ENCODE data around the gene OTUD7B.
"Not testable (repeated sequence)": the region's sequence is repeated elsewhere in the genome, so short reads cannot be mapped to it uniquely, and the experiment has no call there.

The OTUD7B gene

GRCh38 chr1:150010393-150011115, at the start of gene OTUD7B:
Gene OTUD7B, minus strand, starts transcription at chr1:150010726. Its CDS starts 33,216 bp downstream, at chr1:149977510.
- no peak for FAIRE-seq

GRCh38 chr1:150060260-150060659, 49.7 kb upstream of the OTUD7B start:
- FAIRE-seq = no peak

GRCh38 chr1:150056407-150056806, 45.9 kb upstream of the OTUD7B start:
- no peak for FAIRE-seq

GRCh38 chr1:150055507-150055906, 45.0 kb upstream of the OTUD7B start:
- not testable (repeated sequence) for FAIRE-seq

GRCh38 chr1:150053926-150054325, 43.4 kb upstream of the OTUD7B start:
- FAIRE-seq = no peak

GRCh38 chr1:150051905-150052412, 41.4 kb upstream of the OTUD7B start:
- FAIRE-seq = not testable (repeated sequence)

- FAIRE-seq = no peak
These were observed 40.5 kb upstream of the OTUD7B start for GRCh38 chr1:150051089-150051373.

- FAIRE-seq = no peak
These were observed 39.4 kb upstream of the OTUD7B start for GRCh38 chr1:150049926-150050325.

- FAIRE-seq = no peak
These were observed 23.8 kb upstream of the OTUD7B start for GRCh38 chr1:150034336-150034735.

- FAIRE-seq = no peak
These were observed 17.8 kb upstream of the OTUD7B start for GRCh38 chr1:150028322-150028721.

- no peak for FAIRE-seq
These were observed 13.6 kb upstream of the OTUD7B start for GRCh38 chr1:150024156-150024555.

GRCh38 chr1:150022357-150022756, 11.8 kb upstream of the OTUD7B start:
- no peak for FAIRE-seq

GRCh38 chr1:150021191-150021694, 10.7 kb upstream of the OTUD7B start:
- FAIRE-seq = no peak

- no peak for FAIRE-seq
These were observed 10.2 kb upstream of the OTUD7B start for GRCh38 chr1:150020711-150021110.

GRCh38 chr1:150018165-150018564, 7.6 kb upstream of the OTUD7B start:
- no peak for FAIRE-seq

GRCh38 chr1:150017206-150017750, 6.8 kb upstream of the OTUD7B start:
- no peak for FAIRE-seq

- no peak for FAIRE-seq
These were observed 5.2 kb upstream of the OTUD7B start for GRCh38 chr1:150015651-150016131.

GRCh38 chr1:150012611-150013010, 2.1 kb upstream of the OTUD7B start:
- FAIRE-seq = no peak

GRCh38 chr1:150009604-150010392, 728 bp downstream of the OTUD7B start:
- FAIRE-seq = no peak

- no peak for FAIRE-seq
These were observed 1.8 kb downstream of the OTUD7B start for GRCh38 chr1:150008699-150009098.

GRCh38 chr1:150006881-150007421, 3.6 kb downstream of the OTUD7B start:
- no peak for FAIRE-seq

GRCh38 chr1:150005606-150006005, 4.9 kb downstream of the OTUD7B start:
- FAIRE-seq = no peak

- no peak for FAIRE-seq
These were observed 6.7 kb downstream of the OTUD7B start for GRCh38 chr1:150003801-150004200.
